ENCODE measurements around the gene OR6S1. TPM values are rescaled to one million over a fixed set of nuclear protein-coding genes. Genes with fewer than 3 reads are reported as not detected.
"Not testable (repeated sequence)": the region's sequence is repeated elsewhere in the genome, so short reads cannot be mapped to it uniquely, and the experiment has no call there.

OR6S1 gene
- total RNA-seq, 1 donor from 2014 or later = not detected

DNA sequence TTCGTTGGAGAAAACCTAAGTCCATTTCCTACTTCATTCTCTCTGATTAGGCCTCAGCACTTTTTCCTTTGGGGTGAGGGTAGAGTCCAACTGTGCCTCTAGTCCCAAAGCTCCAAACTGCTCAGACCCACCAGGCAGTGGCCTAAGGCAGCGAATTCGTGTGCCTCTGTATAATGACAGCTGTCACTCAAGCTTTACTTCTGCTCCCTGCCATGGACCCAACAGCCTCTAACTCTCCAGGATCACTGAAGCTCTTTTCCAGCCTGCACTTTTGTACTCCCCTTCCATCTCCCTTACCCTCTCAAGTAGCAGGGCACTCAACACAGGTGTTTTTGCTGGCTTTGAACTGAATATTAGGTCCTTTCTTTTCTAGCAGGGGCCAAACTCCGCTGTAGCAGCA, 14.8 kb upstream of the OR6S1 start:
- Mint-ChIP-seq H3K9me3 (no peaks in the 10 kb centered on the region), H3K4me1 (no peaks in the 10 kb centered on the region), H3K27ac (ENCODE audit: unreplicated experiment) (peak overlapping the region; percentile 3), H3K36me3 (ENCODE audit: low read depth) (no peaks in the 10 kb centered on the region), H3K27me3 (ENCODE audit: low read depth) (peaks cover 98% of the 10 kb centered on the region), H3K4me3 (no peak overlapping the region)
- DNase-seq (ENCODE audit: low read depth, low spot score) = no peak
- TF ChIP-seq, protein P1, sequence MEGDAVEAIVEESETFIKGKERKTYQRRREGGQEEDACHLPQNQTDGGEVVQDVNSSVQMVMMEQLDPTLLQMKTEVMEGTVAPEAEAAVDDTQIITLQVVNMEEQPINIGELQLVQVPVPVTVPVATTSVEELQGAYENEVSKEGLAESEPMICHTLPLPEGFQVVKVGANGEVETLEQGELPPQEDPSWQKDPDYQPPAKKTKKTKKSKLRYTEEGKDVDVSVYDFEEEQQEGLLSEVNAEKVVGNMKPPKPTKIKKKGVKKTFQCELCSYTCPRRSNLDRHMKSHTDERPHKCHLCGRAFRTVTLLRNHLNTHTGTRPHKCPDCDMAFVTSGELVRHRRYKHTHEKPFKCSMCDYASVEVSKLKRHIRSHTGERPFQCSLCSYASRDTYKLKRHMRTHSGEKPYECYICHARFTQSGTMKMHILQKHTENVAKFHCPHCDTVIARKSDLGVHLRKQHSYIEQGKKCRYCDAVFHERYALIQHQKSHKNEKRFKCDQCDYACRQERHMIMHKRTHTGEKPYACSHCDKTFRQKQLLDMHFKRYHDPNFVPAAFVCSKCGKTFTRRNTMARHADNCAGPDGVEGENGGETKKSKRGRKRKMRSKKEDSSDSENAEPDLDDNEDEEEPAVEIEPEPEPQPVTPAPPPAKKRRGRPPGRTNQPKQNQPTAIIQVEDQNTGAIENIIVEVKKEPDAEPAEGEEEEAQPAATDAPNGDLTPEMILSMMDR (conservative IDR thresholded peaks at IDR 0.05) = no peak

- peaks cover 97% of the 10 kb centered on the region for H3K27me3 Mint-ChIP-seq (ENCODE audit: low read depth)
- DNase-seq (ENCODE audit: low read depth, low spot score) = no peak
- H3K36me3 Mint-ChIP-seq (ENCODE audit: low read depth) = no peaks in the 10 kb centered on the region
Measured at GRCh38 chr14:20655851-20656250, 14.4 kb upstream of the OR6S1 start.

GRCh38 chr14:20652996-20653975, 11.8 kb upstream of the OR6S1 start:
- H3K27me3 Mint-ChIP-seq (ENCODE audit: low read depth) = peaks cover 87% of the 10 kb centered on the region
- H3K9me3 Mint-ChIP-seq = no peaks in the 10 kb centered on the region
- peak; percentile 9 for DNase-seq (ENCODE audit: low read depth, low spot score)
- H3K27ac Mint-ChIP-seq (ENCODE audit: unreplicated experiment) = no peak overlapping the region
- TF ChIP-seq, protein P1 (conservative IDR thresholded peaks at IDR 0.05) = no peak
- H3K36me3 Mint-ChIP-seq (ENCODE audit: low read depth) = no peaks in the 10 kb centered on the region
- H3K4me3 Mint-ChIP-seq = peak overlapping the region; percentile 31
- H3K4me1 Mint-ChIP-seq = no peaks in the 10 kb centered on the region

More at GRCh38 chr14:20655851-20656250, 14.4 kb upstream of the OR6S1 start:
- Mint-ChIP-seq H3K9me3 (no peaks in the 10 kb centered on the region), H3K27ac (ENCODE audit: unreplicated experiment) (no peak overlapping the region), H3K4me3 (no peak overlapping the region), H3K4me1 (no peaks in the 10 kb centered on the region)
- TF ChIP-seq, protein P1 (conservative IDR thresholded peaks at IDR 0.05) = no peak

- H3K27ac Mint-ChIP-seq (ENCODE audit: unreplicated experiment) = no peak overlapping the region
Measured at GRCh38 chr14:20645481-20645880, 4.0 kb upstream of the OR6S1 start.

GRCh38 chr14:20644520-20644919, 3.0 kb upstream of the OR6S1 start:
- no peak for DNase-seq (ENCODE audit: low read depth, low spot score)
- H3K4me3 Mint-ChIP-seq = no peak overlapping the region
- H3K36me3 Mint-ChIP-seq (ENCODE audit: low read depth) = no peaks in the 10 kb centered on the region
- H3K9me3 Mint-ChIP-seq = no peaks in the 10 kb centered on the region
- peaks cover 80% of the 10 kb centered on the region for H3K27me3 Mint-ChIP-seq (ENCODE audit: low read depth)
- TF ChIP-seq, protein P1 (conservative IDR thresholded peaks at IDR 0.05) = no peak
- no peak overlapping the region for H3K27ac Mint-ChIP-seq (ENCODE audit: unreplicated experiment)
- no peaks in the 10 kb centered on the region for H3K4me1 Mint-ChIP-seq

More at GRCh38 chr14:20645481-20645880, 4.0 kb upstream of the OR6S1 start:
- no peaks in the 10 kb centered on the region for H3K9me3 Mint-ChIP-seq
- TF ChIP-seq, protein P1 (conservative IDR thresholded peaks at IDR 0.05) = no peak
- H3K4me3 Mint-ChIP-seq = no peak overlapping the region
- H3K4me1 Mint-ChIP-seq = no peaks in the 10 kb centered on the region
- H3K36me3 Mint-ChIP-seq (ENCODE audit: low read depth) = no peaks in the 10 kb centered on the region
- H3K27me3 Mint-ChIP-seq (ENCODE audit: low read depth) = peaks cover 82% of the 10 kb centered on the region
- DNase-seq (ENCODE audit: low read depth, low spot score) = no peak

DNA sequence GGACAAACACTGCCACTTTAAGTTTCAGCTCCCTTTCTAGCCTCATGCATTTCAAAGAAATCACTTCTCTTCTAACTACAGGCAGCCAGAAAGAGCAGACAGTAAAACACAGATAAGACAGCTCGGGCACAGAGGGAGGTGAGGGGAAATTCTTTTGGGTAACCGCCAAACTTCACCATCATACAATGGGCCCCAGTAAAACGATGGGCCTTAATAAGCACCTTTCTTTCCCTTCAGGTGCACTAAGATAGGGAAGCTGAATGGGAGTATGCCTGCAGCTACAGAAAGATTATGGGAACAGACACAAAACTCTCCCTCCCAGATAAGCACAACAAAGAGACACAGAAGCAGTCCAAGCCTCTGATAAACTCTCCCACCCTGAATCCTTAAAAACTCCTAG, 1.3 kb upstream of the OR6S1 start:
- H3K36me3 Mint-ChIP-seq (ENCODE audit: low read depth); H3K27ac Mint-ChIP-seq (ENCODE audit: unreplicated experiment); H3K4me1 Mint-ChIP-seq; H3K9me3 Mint-ChIP-seq; DNase-seq (ENCODE audit: low read depth, low spot score); H3K4me3 Mint-ChIP-seq: not testable (repeated sequence)
- peaks cover 82% of the 10 kb centered on the region for H3K27me3 Mint-ChIP-seq (ENCODE audit: low read depth)
